ENCODE data around the gene FPR3. TPM values are rescaled to one million over a fixed set of nuclear protein-coding genes. Genes with fewer than 3 reads are reported as not detected.

FPR3 gene
- total RNA-seq, 1 donor from 2014 or later = not detected

DNA sequence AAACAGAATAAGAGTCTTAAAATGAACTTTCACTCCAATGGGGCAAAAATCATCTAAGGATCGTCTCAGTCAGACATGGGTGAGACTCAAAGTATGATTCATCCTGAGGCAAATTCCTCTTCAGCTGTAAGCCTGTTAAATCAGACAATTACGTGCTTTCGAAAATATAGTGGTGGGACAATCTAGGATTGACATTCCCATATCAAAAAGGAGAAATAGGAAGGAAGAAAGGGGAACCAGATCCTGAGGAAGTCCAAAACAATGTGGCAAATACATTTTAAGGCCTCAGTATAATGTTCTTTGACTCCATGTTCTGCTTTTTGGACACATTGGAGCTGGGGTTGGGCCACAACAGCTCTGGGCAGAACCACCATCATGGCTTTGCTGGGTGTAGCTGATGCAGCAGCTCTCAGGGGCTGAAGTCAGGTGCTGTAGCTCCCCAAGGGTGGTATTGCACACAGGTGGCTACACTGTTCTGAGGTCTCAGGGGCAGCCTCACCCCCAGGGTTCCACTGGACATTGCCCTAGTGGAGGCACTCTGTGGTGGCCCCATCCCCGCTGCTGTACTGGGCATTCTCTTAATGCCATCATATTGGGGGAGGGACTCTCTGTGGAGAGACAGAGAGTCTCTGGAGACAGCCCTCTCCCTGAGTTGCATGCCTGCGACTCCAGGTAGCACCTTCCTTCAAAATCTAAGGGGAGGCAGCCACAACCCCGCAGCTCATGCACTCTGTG lies 5.7 kb upstream of the FPR3 start:
- DNase-seq (ENCODE audit: low spot score, unreplicated experiment) = no peak
- Mint-ChIP-seq H3K27me3 (no peaks in the 10 kb centered on the region), H3K4me3 (ENCODE audit: low read depth) (no peak overlapping the region), H3K36me3 (ENCODE audit: insufficient read depth) (no peaks in the 10 kb centered on the region), H3K9me3 (ENCODE audit: low read depth) (peaks cover 10% of the 10 kb centered on the region), H3K4me1 (ENCODE audit: low read depth) (no peaks in the 10 kb centered on the region), H3K27ac (no peak overlapping the region)
- TF ChIP-seq, protein P1, sequence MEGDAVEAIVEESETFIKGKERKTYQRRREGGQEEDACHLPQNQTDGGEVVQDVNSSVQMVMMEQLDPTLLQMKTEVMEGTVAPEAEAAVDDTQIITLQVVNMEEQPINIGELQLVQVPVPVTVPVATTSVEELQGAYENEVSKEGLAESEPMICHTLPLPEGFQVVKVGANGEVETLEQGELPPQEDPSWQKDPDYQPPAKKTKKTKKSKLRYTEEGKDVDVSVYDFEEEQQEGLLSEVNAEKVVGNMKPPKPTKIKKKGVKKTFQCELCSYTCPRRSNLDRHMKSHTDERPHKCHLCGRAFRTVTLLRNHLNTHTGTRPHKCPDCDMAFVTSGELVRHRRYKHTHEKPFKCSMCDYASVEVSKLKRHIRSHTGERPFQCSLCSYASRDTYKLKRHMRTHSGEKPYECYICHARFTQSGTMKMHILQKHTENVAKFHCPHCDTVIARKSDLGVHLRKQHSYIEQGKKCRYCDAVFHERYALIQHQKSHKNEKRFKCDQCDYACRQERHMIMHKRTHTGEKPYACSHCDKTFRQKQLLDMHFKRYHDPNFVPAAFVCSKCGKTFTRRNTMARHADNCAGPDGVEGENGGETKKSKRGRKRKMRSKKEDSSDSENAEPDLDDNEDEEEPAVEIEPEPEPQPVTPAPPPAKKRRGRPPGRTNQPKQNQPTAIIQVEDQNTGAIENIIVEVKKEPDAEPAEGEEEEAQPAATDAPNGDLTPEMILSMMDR (IDR thresholded peaks at IDR 0.05; ENCODE audit: unreplicated experiment) = no peak

DNA sequence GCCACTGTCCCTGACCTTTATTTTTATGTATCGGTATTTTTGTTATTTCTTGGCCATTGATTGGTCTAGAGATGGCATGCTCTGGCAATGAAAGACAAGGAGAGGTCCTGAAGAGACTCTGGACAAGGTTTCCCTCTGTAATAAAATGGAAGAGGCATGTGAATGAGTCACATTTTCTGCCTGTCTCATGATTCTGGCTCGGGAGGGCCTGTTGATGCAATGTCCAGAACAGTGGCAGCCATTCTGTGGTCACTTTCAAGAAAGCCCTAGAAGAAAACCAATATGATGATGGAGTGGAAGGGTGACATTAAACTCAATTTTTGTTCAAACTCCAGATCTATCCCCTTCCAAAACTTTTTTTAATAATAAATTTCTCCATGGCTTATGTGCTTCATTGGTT lies 2.0 kb upstream of the FPR3 start:
- Mint-ChIP-seq H3K4me3 (ENCODE audit: low read depth) (no peak overlapping the region), H3K27me3 (no peaks in the 10 kb centered on the region), H3K27ac (no peak overlapping the region), H3K9me3 (ENCODE audit: low read depth) (peaks cover 17% of the 10 kb centered on the region), H3K36me3 (ENCODE audit: insufficient read depth) (no peaks in the 10 kb centered on the region), H3K4me1 (ENCODE audit: low read depth) (no peaks in the 10 kb centered on the region)
- no peak for DNase-seq (ENCODE audit: low spot score, unreplicated experiment)
- TF ChIP-seq, protein P1 (IDR thresholded peaks at IDR 0.05; ENCODE audit: unreplicated experiment) = no peak

DNA sequence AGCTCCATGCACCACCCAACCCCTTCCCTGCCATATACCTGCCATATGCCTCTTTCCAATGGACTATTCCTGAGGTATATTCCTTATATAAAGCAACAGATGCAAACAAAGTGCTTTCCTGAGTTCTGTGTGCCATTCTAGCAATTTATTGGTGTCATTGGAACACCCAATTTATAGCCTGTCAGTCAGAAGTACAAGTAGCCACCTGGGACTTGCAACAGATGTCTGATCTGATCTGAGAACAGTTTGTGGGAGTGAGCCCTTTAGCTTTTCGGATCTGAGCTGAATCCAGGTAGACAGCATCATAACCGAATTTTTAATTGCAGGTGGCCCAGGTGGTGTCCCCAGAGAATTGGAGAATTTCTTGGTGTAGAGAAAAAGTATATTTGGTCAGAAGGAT lies 963 bp upstream of the FPR3 start:
- no peak for DNase-seq (ENCODE audit: low spot score, unreplicated experiment)
- H3K36me3 Mint-ChIP-seq (ENCODE audit: insufficient read depth) = no peaks in the 10 kb centered on the region
- peaks cover 19% of the 10 kb centered on the region for H3K9me3 Mint-ChIP-seq (ENCODE audit: low read depth)
- TF ChIP-seq, protein P1 (IDR thresholded peaks at IDR 0.05; ENCODE audit: unreplicated experiment) = no peak
- H3K27me3 Mint-ChIP-seq = no peaks in the 10 kb centered on the region
- no peak overlapping the region for H3K27ac Mint-ChIP-seq
- H3K4me1 Mint-ChIP-seq (ENCODE audit: low read depth) = no peaks in the 10 kb centered on the region
- no peak overlapping the region for H3K4me3 Mint-ChIP-seq (ENCODE audit: low read depth)

DNA sequence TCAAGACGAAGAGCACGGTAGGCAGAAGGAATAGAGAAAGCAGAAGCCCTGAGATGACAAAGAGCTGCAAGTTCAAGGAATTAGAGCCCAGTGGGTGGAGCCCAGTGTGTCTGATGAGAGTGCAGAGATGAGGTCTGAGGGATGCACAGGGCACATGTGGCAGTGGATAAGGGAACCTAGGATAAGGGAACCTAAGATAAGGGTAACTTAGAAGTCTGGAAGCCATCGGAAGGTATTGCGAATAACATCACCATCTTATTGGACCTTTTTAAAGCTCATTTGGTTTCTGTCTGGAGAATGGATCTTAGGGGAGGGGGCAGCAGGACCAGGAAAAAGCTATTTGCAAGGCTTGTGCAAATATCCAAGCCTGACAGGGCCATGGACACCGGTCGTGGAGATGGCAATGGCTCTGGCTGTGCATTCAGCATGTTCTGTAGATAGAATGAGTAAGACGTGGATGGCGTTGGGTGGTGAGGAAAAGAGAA lies 1.3 kb downstream of the FPR3 start:
- no peak overlapping the region for H3K27ac Mint-ChIP-seq
- H3K36me3 Mint-ChIP-seq (ENCODE audit: insufficient read depth) = no peaks in the 10 kb centered on the region
- TF ChIP-seq, protein P1 (IDR thresholded peaks at IDR 0.05; ENCODE audit: unreplicated experiment) = no peak
- H3K27me3 Mint-ChIP-seq = no peaks in the 10 kb centered on the region
- H3K9me3 Mint-ChIP-seq (ENCODE audit: low read depth) = peaks cover 22% of the 10 kb centered on the region
- H3K4me3 Mint-ChIP-seq (ENCODE audit: low read depth) = no peak overlapping the region
- H3K4me1 Mint-ChIP-seq (ENCODE audit: low read depth) = no peaks in the 10 kb centered on the region
- DNase-seq (ENCODE audit: low spot score, unreplicated experiment) = no peak

DNA sequence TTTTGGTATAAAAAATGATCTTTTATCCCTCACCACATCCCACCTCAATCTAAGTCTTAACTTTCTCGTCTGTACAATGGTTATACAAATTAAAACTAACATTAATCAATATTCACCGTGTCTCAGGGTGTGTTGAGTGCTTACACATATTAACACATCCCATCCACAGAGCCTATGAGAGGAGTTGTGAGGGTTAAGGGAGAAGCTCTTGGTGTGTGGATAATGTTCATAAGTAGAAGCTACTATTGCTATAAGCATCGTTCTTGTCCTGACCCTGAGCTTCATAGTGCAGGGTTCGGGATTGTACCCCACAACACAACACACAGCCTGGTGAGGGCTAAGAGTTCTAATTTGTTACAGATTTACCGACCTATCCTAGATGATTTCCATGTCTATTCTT lies 2.5 kb downstream of the FPR3 start:
- no peaks in the 10 kb centered on the region for H3K4me1 Mint-ChIP-seq (ENCODE audit: low read depth)
- no peak for DNase-seq (ENCODE audit: low spot score, unreplicated experiment)
- H3K36me3 Mint-ChIP-seq (ENCODE audit: insufficient read depth) = no peaks in the 10 kb centered on the region
- TF ChIP-seq, protein P1 (IDR thresholded peaks at IDR 0.05; ENCODE audit: unreplicated experiment) = no peak
- H3K4me3 Mint-ChIP-seq (ENCODE audit: low read depth) = no peak overlapping the region
- no peaks in the 10 kb centered on the region for H3K27me3 Mint-ChIP-seq
- no peak overlapping the region for H3K27ac Mint-ChIP-seq
- H3K9me3 Mint-ChIP-seq (ENCODE audit: low read depth) = peaks cover 22% of the 10 kb centered on the region

Measured in progenitor cell of endocrine pancreas (in vitro differentiated cells).